ENCODE data around the gene PTCRA. TPM values are rescaled to one million over a fixed set of nuclear protein-coding genes. Genes with fewer than 3 reads are reported as not detected.

PTCRA gene
- total and polyA plus RNA-seq, 2 of the 4 experiments (the other 2 are of a cell fraction) = not detected

DNA sequence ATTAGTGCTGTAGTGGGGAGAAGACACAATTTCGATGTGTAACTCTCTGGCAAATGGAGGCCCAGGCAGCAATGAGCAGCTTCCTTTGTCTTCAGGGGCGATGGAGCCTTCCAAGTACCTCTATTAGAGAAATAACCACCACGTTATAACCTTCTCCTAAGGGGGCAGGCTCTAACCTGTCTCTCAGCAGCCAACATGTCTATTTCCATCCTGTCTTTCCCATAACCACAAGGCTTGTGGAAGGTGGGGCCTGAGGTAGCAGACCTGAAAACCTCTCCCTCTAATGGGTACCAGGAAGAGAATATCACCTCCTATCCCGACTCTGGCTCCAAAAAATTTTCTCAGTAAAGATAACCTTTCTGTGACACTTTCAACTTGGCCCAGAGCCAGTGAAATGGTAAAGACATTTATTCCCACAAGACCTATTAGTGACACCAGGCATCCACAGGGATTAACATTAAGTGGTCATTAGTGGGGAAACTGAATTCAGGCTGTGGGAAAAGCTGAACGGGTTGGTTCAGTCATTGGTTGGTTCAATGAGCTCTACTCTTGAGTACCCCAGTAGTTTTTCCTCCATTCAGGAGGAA is 59.2 kb downstream of the PTCRA start:
- no peak overlapping the region for H2BK5ac ChIP-seq (ENCODE audit: low read depth, low read length, poor library complexity, severe bottlenecking)
- H2AK9ac ChIP-seq (replicated peaks; ENCODE audit: low read depth, low read length, poor library complexity) = no peak overlapping the region
- H2BK20ac ChIP-seq (ENCODE audit: low read depth, low read length) = no peak overlapping the region
- peaks cover 9% of the 10 kb centered on the region for H3K36me3 ChIP-seq (ENCODE audit: control insufficient read depth, insufficient read depth, low read length)
- no peak overlapping the region for H3K56ac ChIP-seq (ENCODE audit: extremely low read depth, insufficient read depth, low read length)
- H3K18ac ChIP-seq (ENCODE audit: low read depth, low read length) = no peak overlapping the region
- no peak for TF ChIP-seq FOS (IDR thresholded peaks at IDR 0.05; ENCODE audit: low read depth, low read length)
- H4K20me1 ChIP-seq (ENCODE audit: insufficient read depth, low read length) = peaks cover 14% of the 10 kb centered on the region; the same call in 1 of the 2 replicates
- H3K4me3 ChIP-seq (ENCODE audit: insufficient read depth, low read depth, low read length) = no peak overlapping the region
- no peaks in the 10 kb centered on the region for H3K9me3 ChIP-seq (ENCODE audit: control insufficient read depth, insufficient read depth, low read length)
- H3K23ac ChIP-seq (ENCODE audit: low read depth, low read length) = no peak overlapping the region
- no peak overlapping the region for H2AFZ ChIP-seq (replicated peaks; ENCODE audit: low read length, poor library complexity)
- ChIA-PET POLR2A (ENCODE audit: unreplicated experiment) (interaction anchor here (0.6 kb wide), 1 partner anchor 145 kb away, joined by 3 read pairs; no protein-coding TSS in a partner anchor), CTCF (interaction anchor here (0.6 kb wide), 1 partner anchor 60 kb away, joined by 5 read pairs; no protein-coding TSS in a partner anchor)
- BruUV-seq (replicated peaks) = no TSS peak
- H2BK120ac ChIP-seq (ENCODE audit: low read depth, low read length) = no peak overlapping the region
- no CpG with 5 or more reads among the region's 5 CpGs for WGBS, 2 experiments (ENCODE audit: extremely low coverage in 2 of 2, insufficient read length in 1 of 2)
- no peak overlapping the region for H2AK5ac ChIP-seq (ENCODE audit: low read depth, low read length)
- no peak overlapping the region for H3K27ac ChIP-seq (ENCODE audit: insufficient read depth, low read length)
- no peak overlapping the region for H4K5ac ChIP-seq (ENCODE audit: low read depth, low read length)
- no peak overlapping the region for H3K9ac ChIP-seq (ENCODE audit: low read depth, low read length)
- peaks cover 14% of the 10 kb centered on the region for H3K4me1 ChIP-seq (ENCODE audit: control insufficient read depth, insufficient read depth, low read length)
- H3K14ac ChIP-seq (replicated peaks; ENCODE audit: low read depth, low read length) = no peak overlapping the region
- intact Hi-C loops (cut with micrococcal nuclease) (loop anchor here (5.0 kb wide), 1 partner anchor 73 kb away; no protein-coding TSS in a partner anchor), dilution Hi-C loops (cut with HindIII; ENCODE audit: low sequenced_read_pairs, unreplicated experiment) (no loop called here), in situ Hi-C loops (cut with MboI; ENCODE audit: low sequenced_read_pairs) (loop anchor here (5.0 kb wide), 1 partner anchor 43 kb away; no protein-coding TSS in a partner anchor)
- peaks cover 26% of the 10 kb centered on the region for H3K9me1 ChIP-seq (ENCODE audit: insufficient read depth, low read length)
- H4K8ac ChIP-seq (ENCODE audit: low read depth in 2 of 2, low read length in 2 of 2) = no peak overlapping the region
- no peak for ATAC-seq (ENCODE audit: low read depth)
- no peak overlapping the region for H2BK15ac ChIP-seq (ENCODE audit: low read depth, low read length)
- peaks cover 11 to 61% of the 10 kb centered on the region in 2 experiments for H3K79me1 ChIP-seq (ENCODE audit: low read depth in 1 of 2, low read length in 2 of 2)
- H3K4ac ChIP-seq (ENCODE audit: low read depth, low read length) = no peak overlapping the region
- H4K91ac ChIP-seq (ENCODE audit: insufficient read depth, low read depth, low read length) = no peak overlapping the region
- no peak overlapping the region for H3K4me2 ChIP-seq (ENCODE audit: low read depth, low read length)
- DNase-seq = no peak
- H3K27me3 ChIP-seq (ENCODE audit: control insufficient read depth, insufficient read depth, low read length) = no peaks in the 10 kb centered on the region

Other genes with a start within 250 kb of the PTCRA start
- gene PRPH2, start 193.5 kb upstream of the PTCRA start, total RNA-seq (2012; rRNA removed) = 0.83 and 1.1 TPM in 2 replicates
- gene PRPH2, start 193.5 kb upstream of the PTCRA start, polyA plus RNA-seq (2012; rRNA removed) = 0.90 and 1.0 TPM in 2 replicates
- gene TBCC, start 169.9 kb upstream of the PTCRA start, total RNA-seq (2012; rRNA removed) = 32.6 and 33.9 TPM in 2 replicates
- 20.2 and 23.0 TPM in 2 replicates for gene TBCC, start 169.9 kb upstream of the PTCRA start, polyA plus RNA-seq (2012; rRNA removed)
- 4.7 and 6.1 TPM in 2 replicates for gene BICRAL, start 134.0 kb upstream of the PTCRA start, total RNA-seq (2012; rRNA removed)
- 3.9 and 4.0 TPM in 2 replicates for gene BICRAL, start 134.0 kb upstream of the PTCRA start, polyA plus RNA-seq (2012; rRNA removed)
- gene RPL7L1, start 36.4 kb upstream of the PTCRA start, total RNA-seq (2012; rRNA removed) = 112 and 125 TPM in 2 replicates
- 31.3 and 43.0 TPM in 2 replicates for gene RPL7L1, start 36.4 kb upstream of the PTCRA start, polyA plus RNA-seq (2012; rRNA removed)
- 13.3 and 15.3 TPM in 2 replicates for gene CNPY3, start 13.4 kb downstream of the PTCRA start, total RNA-seq (2012; rRNA removed)
- gene CNPY3, start 13.4 kb downstream of the PTCRA start, polyA plus RNA-seq (2012; rRNA removed) = 39.2 and 39.8 TPM in 2 replicates
- gene GNMT, start 44.7 kb downstream of the PTCRA start, total RNA-seq (2012; rRNA removed) = not detected in 2 replicates
- gene GNMT, start 44.7 kb downstream of the PTCRA start, polyA plus RNA-seq (2012; rRNA removed) = 0.36 TPM in 1 of 2 replicates, not detected in the other
- gene PEX6, start 63.1 kb downstream of the PTCRA start, total RNA-seq (2012; rRNA removed) = 9.4 and 10.6 TPM in 2 replicates
- 9.6 and 10.4 TPM in 2 replicates for gene PEX6, start 63.1 kb downstream of the PTCRA start, polyA plus RNA-seq (2012; rRNA removed)
- gene PPP2R5D, start 68.5 kb downstream of the PTCRA start, total RNA-seq (2012; rRNA removed) = 60.5 and 68.8 TPM in 2 replicates
- gene PPP2R5D, start 68.5 kb downstream of the PTCRA start, polyA plus RNA-seq (2012; rRNA removed) = 50.6 and 55.6 TPM in 2 replicates
- 116 and 119 TPM in 2 replicates for gene MEA1, start 97.9 kb downstream of the PTCRA start, total RNA-seq (2012; rRNA removed)
- gene MEA1, start 97.9 kb downstream of the PTCRA start, polyA plus RNA-seq (2012; rRNA removed) = 126 TPM in 2 replicates
- 69.7 and 76.0 TPM in 2 replicates for gene KLHDC3, start 98.2 kb downstream of the PTCRA start, total RNA-seq (2012; rRNA removed)
- 50.5 and 57.1 TPM in 2 replicates for gene KLHDC3, start 98.2 kb downstream of the PTCRA start, polyA plus RNA-seq (2012; rRNA removed)
- gene RRP36, start 105.6 kb downstream of the PTCRA start, total RNA-seq (2012; rRNA removed) = 106 and 114 TPM in 2 replicates
- 54.3 and 55.1 TPM in 2 replicates for gene RRP36, start 105.6 kb downstream of the PTCRA start, polyA plus RNA-seq (2012; rRNA removed)
- 33.3 and 39.3 TPM in 2 replicates for gene CUL7, start 137.8 kb downstream of the PTCRA start, total RNA-seq (2012; rRNA removed)
- gene CUL7, start 137.8 kb downstream of the PTCRA start, polyA plus RNA-seq (2012; rRNA removed) = 38.0 and 39.9 TPM in 2 replicates
- 15.8 and 18.1 TPM in 2 replicates for gene MRPL2, start 143.4 kb downstream of the PTCRA start, total RNA-seq (2012; rRNA removed)
- 45.9 and 46.8 TPM in 2 replicates for gene MRPL2, start 143.4 kb downstream of the PTCRA start, polyA plus RNA-seq (2012; rRNA removed)
- gene KLC4, start 143.6 kb downstream of the PTCRA start, total RNA-seq (2012; rRNA removed) = 9.7 and 10.9 TPM in 2 replicates
- gene KLC4, start 143.6 kb downstream of the PTCRA start, polyA plus RNA-seq (2012; rRNA removed) = 12.4 and 13.0 TPM in 2 replicates
- gene PTK7, start 160.3 kb downstream of the PTCRA start, total RNA-seq (2012; rRNA removed) = 44.4 and 47.1 TPM in 2 replicates
- gene PTK7, start 160.3 kb downstream of the PTCRA start, polyA plus RNA-seq (2012; rRNA removed) = 122 and 142 TPM in 2 replicates